ENCODE data around the gene CACNA1F.
"Not testable (repeated sequence)": the region's sequence is repeated elsewhere in the genome, so short reads cannot be mapped to it uniquely, and the experiment has no call there.

CACNA1F gene

GRCh38 chrX:49178537-49178936, 54.6 kb downstream of the CACNA1F start:
- H3K27ac ChIP-seq, result no peak overlapping the region
- TF ChIP-seq, protein P1, sequence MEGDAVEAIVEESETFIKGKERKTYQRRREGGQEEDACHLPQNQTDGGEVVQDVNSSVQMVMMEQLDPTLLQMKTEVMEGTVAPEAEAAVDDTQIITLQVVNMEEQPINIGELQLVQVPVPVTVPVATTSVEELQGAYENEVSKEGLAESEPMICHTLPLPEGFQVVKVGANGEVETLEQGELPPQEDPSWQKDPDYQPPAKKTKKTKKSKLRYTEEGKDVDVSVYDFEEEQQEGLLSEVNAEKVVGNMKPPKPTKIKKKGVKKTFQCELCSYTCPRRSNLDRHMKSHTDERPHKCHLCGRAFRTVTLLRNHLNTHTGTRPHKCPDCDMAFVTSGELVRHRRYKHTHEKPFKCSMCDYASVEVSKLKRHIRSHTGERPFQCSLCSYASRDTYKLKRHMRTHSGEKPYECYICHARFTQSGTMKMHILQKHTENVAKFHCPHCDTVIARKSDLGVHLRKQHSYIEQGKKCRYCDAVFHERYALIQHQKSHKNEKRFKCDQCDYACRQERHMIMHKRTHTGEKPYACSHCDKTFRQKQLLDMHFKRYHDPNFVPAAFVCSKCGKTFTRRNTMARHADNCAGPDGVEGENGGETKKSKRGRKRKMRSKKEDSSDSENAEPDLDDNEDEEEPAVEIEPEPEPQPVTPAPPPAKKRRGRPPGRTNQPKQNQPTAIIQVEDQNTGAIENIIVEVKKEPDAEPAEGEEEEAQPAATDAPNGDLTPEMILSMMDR (IDR thresholded peaks at IDR 0.05), result no peak
- DNase-seq (ENCODE audit: low spot score), result no peak
- no peak overlapping the region for H3K4me3 ChIP-seq

- H3K27ac ChIP-seq, result no peak overlapping the region
- H3K4me3 ChIP-seq, result no peak overlapping the region
- peak; percentile 69 for DNase-seq (ENCODE audit: low spot score)
- TF ChIP-seq, protein P1 (IDR thresholded peaks at IDR 0.05), result no peak
Measured at GRCh38 chrX:49177873-49178480, 55.2 kb downstream of the CACNA1F start.

GRCh38 chrX:49177338-49177833, 55.8 kb downstream of the CACNA1F start:
- Histone ChIP-seq H3K27ac (peak overlapping the region; percentile 26 to 32), H3K4me3 (no peak overlapping the region)
- DNase-seq (ENCODE audit: low spot score), result no peak
- TF ChIP-seq, protein P1 (IDR thresholded peaks at IDR 0.05), result no peak

DNA sequence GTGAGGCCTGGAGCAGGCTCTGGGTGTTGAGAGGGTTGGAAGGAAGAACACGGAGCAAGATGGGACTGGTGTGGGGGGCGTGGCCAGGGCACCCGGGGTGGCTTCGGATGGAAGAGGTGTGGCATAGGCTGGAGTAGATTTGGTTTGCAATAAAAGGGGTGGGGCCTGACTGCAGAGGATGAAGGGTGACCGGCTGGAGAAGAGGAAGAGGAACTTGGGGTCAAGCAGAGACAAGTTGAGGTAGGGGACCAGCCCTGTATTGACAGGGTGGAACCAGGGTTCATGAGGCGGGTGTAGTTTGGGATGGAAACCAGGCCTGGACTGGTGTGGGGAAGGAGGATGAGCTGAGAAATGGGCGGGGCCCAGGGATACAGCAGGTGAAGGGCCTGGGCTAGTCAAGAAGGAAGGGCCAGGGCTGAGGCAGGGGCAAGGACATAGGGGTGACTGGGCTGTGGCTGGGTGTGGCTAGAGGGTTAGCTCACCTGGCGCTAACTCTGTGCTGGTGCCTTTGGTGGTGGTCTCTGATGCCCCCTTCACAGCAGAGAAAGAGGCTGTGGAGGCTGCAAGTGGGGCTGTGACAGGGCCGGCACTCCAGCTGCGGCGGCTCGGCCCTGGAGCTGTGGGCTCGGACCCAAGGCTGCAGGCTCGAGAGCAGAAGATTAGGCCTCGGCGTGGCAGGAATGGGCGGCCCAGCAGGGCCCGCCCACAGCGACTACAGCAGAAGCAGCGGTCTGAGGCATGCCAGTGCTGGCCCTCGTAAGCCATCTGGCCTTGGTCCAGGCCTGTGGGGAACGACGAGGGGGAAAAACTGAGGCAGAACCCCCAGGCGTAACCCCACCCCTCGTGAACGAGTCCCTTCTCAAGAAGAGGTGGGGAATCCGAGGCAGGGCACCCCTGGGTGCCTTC, 56.5 kb downstream of the CACNA1F start:
- no peak for DNase-seq (ENCODE audit: low spot score)
- TF ChIP-seq, protein P1 (IDR thresholded peaks at IDR 0.05), result no peak

GRCh38 chrX:49175435-49176274, 57.5 kb downstream of the CACNA1F start:
- H3K4me3 ChIP-seq, result no peak overlapping the region
- H3K27ac ChIP-seq, result no peak overlapping the region
- TF ChIP-seq, protein P1 (IDR thresholded peaks at IDR 0.05), result no peak
- DNase-seq (ENCODE audit: low spot score), result no peak

More for the DNA sequence above, 56.5 kb downstream of the CACNA1F start:
- H3K27ac ChIP-seq, result peak overlapping the region; percentile 26 to 32
- no peak overlapping the region for H3K4me3 ChIP-seq

- TF ChIP-seq, protein P1 (IDR thresholded peaks at IDR 0.05), result no peak
- no peak overlapping the region for H3K27ac ChIP-seq
- DNase-seq (ENCODE audit: low spot score), result no peak
- H3K4me3 ChIP-seq, result no peak overlapping the region
Measured at GRCh38 chrX:49174723-49175122, 58.4 kb downstream of the CACNA1F start.

DNA sequence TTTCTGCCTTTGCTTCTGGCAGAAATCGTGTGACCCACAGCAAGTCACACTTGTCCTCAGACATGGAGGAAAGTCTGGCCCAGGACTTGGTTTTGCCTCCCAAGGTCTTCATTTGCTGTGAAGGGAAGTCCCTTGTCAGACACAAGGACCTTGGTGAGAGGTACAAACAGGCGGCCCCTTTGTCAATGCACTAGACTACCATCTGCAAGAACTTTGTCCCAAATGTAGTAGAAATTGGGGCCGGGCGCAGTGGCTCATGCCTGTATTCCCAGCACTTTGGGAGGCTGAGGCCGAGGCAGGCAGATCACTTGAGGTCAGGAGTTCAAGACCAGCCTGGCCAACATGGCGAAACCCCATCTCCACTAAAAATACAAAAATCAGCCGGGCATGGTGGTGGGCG, 59.6 kb downstream of the CACNA1F start:
- peak; percentile 72 for DNase-seq (ENCODE audit: low spot score)
- peak overlapping the region; percentile 89 to 94 for H3K27ac ChIP-seq
- H3K4me3 ChIP-seq, result not testable (repeated sequence)

Measured in coronary artery (tissue), 2 donors.